K562 (cell line): ENCODE measurements around the gene NEK2.
"Not testable (repeated sequence)": the region's sequence is repeated elsewhere in the genome, so short reads cannot be mapped to it uniquely, and the experiment has no call there.

Experiments
- IRF2 ChIP-seq: sonication (generic); formaldehyde crosslinking; IDR thresholded peaks from 2 replicates; pipeline ENCODE4 v1.8.1; 2022; ENCODE audit warnings: mild to moderate bottlenecking, missing genetic modification reagents
- PATZ1 ChIP-seq: fragments of 250-450 bp; sonication (Bioruptor Pico); IDR thresholded peaks from 2 replicates; pipeline ENCODE4 v1.5.0; 2020; ENCODE audit warnings: mild to moderate bottlenecking, borderline replicate concordance
- POLR2A ChIP-seq: fragments of 450-650 bp; conservative IDR thresholded peaks from 2 replicates; pipeline ENCODE4 v1.6.1; 2016
- RB1 ChIP-seq: fragments of 450-650 bp; IDR thresholded peaks from 2 replicates; pipeline ENCODE4 v1.6.1; 2017; ENCODE audit warnings: low read depth, mild to moderate bottlenecking

- not testable (repeated sequence) for TF ChIP-seq IRF2 (CRISPR knock-in tag); RB1; PATZ1; POLR2A
Measured at GRCh38 chr1:211645601-211646000, 29.8 kb downstream of the NEK2 start.
